GM12878 (cell line): ENCODE data around the gene ZNF200. TPM values are rescaled to one million over a fixed set of nuclear protein-coding genes. Genes with fewer than 3 reads are reported as not detected.

Source experiments
- ATAC-seq: fragments of 200-7000 bp; cut with Tn5 transposase; 3 replicates; pipeline ENCODE4 v1.9.1; 2020; ENCODE audit warnings: mild to moderate bottlenecking, moderate library complexity
- BruUV-seq: library from RNA; stranded (reverse); fragments of 400-500 nt; replicated peaks from 2 replicates; lab custom pipeline; 2021; lab: Mats Ljungman, UMichigan
- CTCF ChIA-PET: fragments of 300-600 bp; sonication (Branson Sonifier 250); formaldehyde crosslinking; extraction: SDS; loops from one replicate; lab custom pipeline; 2021; ENCODE audit warnings: inconsistent platforms; lab: Yijun Ruan, JAX
- POLR2A ChIA-PET: fragments of 350-600 bp; formaldehyde crosslinking; extraction: SDS; loops from one replicate; lab custom pipeline; 2021; ENCODE audit warnings: inconsistent platforms; lab: Charles Lee
- RAD21 ChIA-PET: fragments of 300-600 bp; sonication (Branson Sonifier 250); formaldehyde crosslinking; loops from one replicate; lab custom pipeline; 2023; ENCODE audit warnings: antibody characterized with exemption; ENCODE audit not compliant: unreplicated experiment; lab: Charles Lee
- SMC1A ChIA-PET: fragments of 300-600 bp; sonication (Branson Sonifier 250); formaldehyde crosslinking; loops from one replicate; lab custom pipeline; 2023; ENCODE audit not compliant: unreplicated experiment, uncharacterized antibody; lab: Charles Lee
- DNase-seq: peaks from one replicate; pipeline ENCODE4 v3.0.0-alpha.2; 2011; ENCODE audit warnings: low read depth, low spot score
- FAIRE-seq: peaks from 3 replicates; lab custom pipeline; 2011; peaks lifted over from hg19 to GRCh38; lab: Jason Lieb, UNC
- H2AFZ ChIP-seq: 2 replicates; pipeline ENCODE4 v1.6.0; 2011; ENCODE audit warnings: low read depth, low read length, control low read depth; ENCODE audit not compliant: control insufficient read depth
- H3K27ac ChIP-seq: 2 replicates; pipeline ENCODE4 v1.5.1; 2011; ENCODE audit warnings: control low read depth; ENCODE audit not compliant: control insufficient read depth, insufficient read depth
- H3K27me3 ChIP-seq, 2 experiments: replicated peaks in 1 of 2; 2 replicates each; pipeline versions ENCODE4 v1.6.0 to v1.6.1; 2011; ENCODE audit warnings: low read length in 1 of 2; ENCODE audit not compliant: control insufficient read depth in 2 of 2, insufficient read depth in 2 of 2
- H3K36me3 ChIP-seq, 2 experiments: 2 replicates each; pipeline ENCODE4 v1.5.1; 2011; ENCODE audit warnings: low read length in 1 of 2; ENCODE audit not compliant: control insufficient read depth in 2 of 2, insufficient read depth in 2 of 2
- H3K4me1 ChIP-seq: 2 replicates; pipeline ENCODE4 v1.6.1; 2011; ENCODE audit warnings: mild to moderate bottlenecking, low read length, moderate library complexity, mixed read lengths; ENCODE audit not compliant: control insufficient read depth, insufficient read depth
- H3K4me2 ChIP-seq: 2 replicates; pipeline ENCODE4 v1.6.0; 2011; ENCODE audit warnings: control low read depth; ENCODE audit not compliant: control insufficient read depth, insufficient read depth
- H3K4me3 ChIP-seq: fragments of 200-600 bp; sonication (generic); 2 replicates; pipeline ENCODE4 v1.5.1; 2016
- H3K79me2 ChIP-seq: 2 replicates; pipeline ENCODE4 v1.6.0; 2011; ENCODE audit warnings: low read length; ENCODE audit not compliant: control insufficient read depth, insufficient read depth
- H3K9ac ChIP-seq: 2 replicates; pipeline ENCODE4 v1.8.0; 2011; ENCODE audit warnings: low read length, control low read depth, mixed read lengths; ENCODE audit not compliant: control insufficient read depth, insufficient read depth
- H3K9me3 ChIP-seq: replicated peaks from 3 replicates; pipeline ENCODE4 v1.5.1; 2011; ENCODE audit warnings: mild to moderate bottlenecking, low read length; ENCODE audit not compliant: control insufficient read depth, insufficient read depth
- H4K20me1 ChIP-seq: 2 replicates; pipeline ENCODE4 v1.6.0; 2011; ENCODE audit not compliant: control insufficient read depth, insufficient read depth
- BACH1 ChIP-seq: fragments of 450-650 bp; IDR thresholded peaks from 2 replicates; pipeline ENCODE4 v1.6.1; 2017; ENCODE audit warnings: mild to moderate bottlenecking, borderline replicate concordance
- CEBPB ChIP-seq, 2 experiments: fragments of 150-350 bp in 1 of 2; IDR thresholded peaks; 2 replicates each; pipeline ENCODE4 v1.6.1; 2012 to 2014; ENCODE audit warnings: low read depth in 2 of 2, low read length in 2 of 2, borderline replicate concordance in 1 of 2, inconsistent platforms in 1 of 2
- CHD4 ChIP-seq: fragments of 200-600 bp; sonication (generic); IDR thresholded peaks from 2 replicates; pipeline ENCODE4 v1.6.1; 2016; ENCODE audit warnings: mild to moderate bottlenecking
- ETV6 ChIP-seq, 2 experiments: fragments of 450-650 bp in 1 of 2; IDR thresholded peaks in 1 of 2; conservative IDR thresholded peaks in 1 of 2; 2 replicates each; pipeline ENCODE4 v1.6.1; 2014; ENCODE audit warnings: antibody characterized with exemption in 1 of 2, borderline replicate concordance in 1 of 2, low read depth in 1 of 2, mild to moderate bottlenecking in 1 of 2, moderate library complexity in 1 of 2
- FOXM1 ChIP-seq: IDR thresholded peaks from 2 replicates; pipeline ENCODE4 v1.6.1; 2012; ENCODE audit warnings: low read depth, mild to moderate bottlenecking, inconsistent platforms, low read length, moderate library complexity
- MYC ChIP-seq: IDR thresholded peaks from 2 replicates; pipeline ENCODE4 v1.6.1; 2011; ENCODE audit warnings: mild to moderate bottlenecking, low read length, moderate library complexity, inconsistent platforms; ENCODE audit not compliant: insufficient read depth, insufficient replicate concordance, insufficient read length, severe bottlenecking
- NR2F1 ChIP-seq: fragments of 450-650 bp; conservative IDR thresholded peaks from 2 replicates; pipeline ENCODE4 v1.6.1; 2017; ENCODE audit warnings: mild to moderate bottlenecking
- PAX5 ChIP-seq: IDR thresholded peaks from 2 replicates; pipeline ENCODE4 v1.6.1; 2011; ENCODE audit warnings: low read depth, low read length, borderline replicate concordance
- POU2F2 ChIP-seq: IDR thresholded peaks from 3 replicates; pipeline ENCODE4 v1.6.1; 2011; ENCODE audit warnings: low read depth, mild to moderate bottlenecking, low read length, borderline replicate concordance
- PRDM15 ChIP-seq: fragments of 450-650 bp; formaldehyde crosslinking; IDR thresholded peaks from 2 replicates; pipeline ENCODE4 v1.4.0; 2020; ENCODE audit warnings: mild to moderate bottlenecking, moderate library complexity
- RB1 ChIP-seq: fragments of 450-650 bp; formaldehyde crosslinking; IDR thresholded peaks from 2 replicates; pipeline ENCODE4 v1.6.1; 2017; ENCODE audit warnings: mild to moderate bottlenecking, borderline replicate concordance
- SREBF1 ChIP-seq: IDR thresholded peaks from 2 replicates; pipeline ENCODE4 v1.6.1; 2012; ENCODE audit warnings: mild to moderate bottlenecking, low read length
- SUZ12 ChIP-seq: fragments of 200-600 bp; sonication (generic); IDR thresholded peaks from one replicate; pipeline ENCODE4 v1.6.1; 2018; ENCODE audit warnings: antibody characterized with exemption, mild to moderate bottlenecking; ENCODE audit not compliant: unreplicated experiment
- TAF1 ChIP-seq: IDR thresholded peaks from 2 replicates; pipeline ENCODE4 v1.6.1; 2011; ENCODE audit warnings: mild to moderate bottlenecking, low read depth, low read length, borderline replicate concordance
- WRNIP1 ChIP-seq: IDR thresholded peaks from 2 replicates; pipeline ENCODE4 v1.6.1; 2011; ENCODE audit warnings: low read depth, low read length, improper control_type of control experiment, borderline replicate concordance
- ZNF207 ChIP-seq: fragments of 450-650 bp; IDR thresholded peaks from 2 replicates; pipeline ENCODE4 v1.6.1; 2014; ENCODE audit warnings: antibody characterized with exemption, mild to moderate bottlenecking, borderline replicate concordance
- ZNF24 ChIP-seq: fragments of 450-650 bp; IDR thresholded peaks from 2 replicates; pipeline ENCODE4 v1.6.1; 2017; ENCODE audit warnings: antibody characterized with exemption, mild to moderate bottlenecking
- ZNF274 ChIP-seq: IDR thresholded peaks from one replicate; pipeline ENCODE4 v1.8.0; 2011; ENCODE audit not compliant: insufficient read length, insufficient read depth
- WGBS: methylation state at CpG from one replicate; pipeline ENCODE4 v1.1.6; 2016; ENCODE audit warnings: low lambda C conversion rate; ENCODE audit not compliant: insufficient replicate concordance, insufficient coverage; ENCODE audit errors: missing lambda C conversion rate; 5-methylcytosine and 5-hydroxymethylcytosine counted together
- in situ Hi-C: fragments of 300-500 bp; cut with MboI; formaldehyde crosslinking; loops from 9 replicates; pipeline ENCODE4 v1.14.3; 2018; ENCODE audit warnings: mixed read lengths
- intact Hi-C: fragments of 100-400 bp; cut with micrococcal nuclease; formaldehyde crosslinking; loops from one replicate; pipeline ENCODE4 v1.14.2; 2022; ENCODE audit not compliant: unreplicated experiment
- polyA plus RNA-seq, 11 experiments: library from polyadenylated mRNA; depleted of rRNA in 4 of 11; unstranded in 6 of 11; stranded (reverse) in 5 of 11; fragments of >200 nt; fragmentation: Nextera tagmentation in 4 of 11; fragmentation: Illumina TruSeq in 1 of 11; extraction: Ambion mirVana in 4 of 11; extraction: Trizol in 1 of 11; gene quantifications; 1 replicate in 1 of 11; 2 replicates in 10 of 11; pipeline versions ENCODE4 v1.2.1 to v1.2.3, GENCODE V29; 2011 to 2016; ENCODE audit warnings: inconsistent platforms in 2 of 11, missing spikeins in 2 of 11, low read depth in 1 of 11
- total RNA-seq, 4 experiments: library from RNA; depleted of rRNA in 3 of 4; stranded (reverse); fragments of >200 nt in 3 of 4; fragmentation: Illumina TruSeq in 1 of 4; extraction: Trizol in 1 of 4; gene quantifications; 2 replicates each; pipeline versions ENCODE4 v1.2.1 to v1.2.3, GENCODE V29; 2013 to 2021
- TF ChIP-seq, protein P1 (sequence below): IDR thresholded peaks from 2 replicates; pipeline ENCODE4 v1.6.1; 2012; ENCODE audit warnings: low read length, inconsistent platforms

ZNF200 gene
- total and polyA plus RNA-seq, 10 of the 15 experiments (the other 5 are each of a cell fraction or from before 2014, with no cell fraction given), result 4.0 to 13.9 (median 9.6) TPM

GRCh38 chr16:3175157-3176093, 59.5 kb downstream of the ZNF200 start:
- no peaks in the 10 kb centered on the region for H3K79me2 ChIP-seq
- no TSS peak for BruUV-seq
- FAIRE-seq, result no peak
- H3K27me3 ChIP-seq, result no peaks in the 10 kb centered on the region; a peak in 1 of 4 replicates
- H3K9ac ChIP-seq, result no peak overlapping the region
- peak overlapping the region; percentile 22; the same call in 1 of the 2 replicates for H3K4me3 ChIP-seq
- in situ Hi-C loops (no loop called here), intact Hi-C loops (no loop called here)
- no peaks in the 10 kb centered on the region for H3K36me3 ChIP-seq
- ChIA-PET SMC1A (no interaction called here), POLR2A (interaction anchor here (1.6 kb wide), 1 partner anchor 40 kb away, joined by 3 read pairs; the partner anchor contains the start of gene ZNF213), RAD21 (no interaction called here), CTCF (interaction anchor here (1.2 to 1.7 kb wide), 4 partner anchors 8 to 325 kb away, joined by 3 to 15 read pairs (median 4); no protein-coding TSS in a partner anchor)
- H4K20me1 ChIP-seq, result no peaks in the 10 kb centered on the region
- ATAC-seq, result peak; percentile 18
- H3K9me3 ChIP-seq, result no peaks in the 10 kb centered on the region
- H3K4me2 ChIP-seq, result peak overlapping the region; percentile 92
- DNase-seq, result no peak
- no peak overlapping the region for H2AFZ ChIP-seq
- peaks cover 32% of the 10 kb centered on the region for H3K4me1 ChIP-seq
- no peak overlapping the region for H3K27ac ChIP-seq
- 10% methylated on average over 36 of the region's 39 CpGs for WGBS
- TF ChIP-seq ETV6 (conservative IDR thresholded peaks at IDR 0.05 in 1 of 2, IDR thresholded peaks at IDR 0.05 in 1 of 2; ENCODE audit: borderline replicate concordance in 1 of 2, low read depth in 1 of 2) (no peak), MYC (no peak), SUZ12 (peak; percentile 38), BACH1 (no peak), CEBPB (IDR thresholded peaks at IDR 0.05; ENCODE audit: borderline replicate concordance in 1 of 2, low read depth in 2 of 2, low read length in 2 of 2) (no peak), CHD4 (no peak), ZNF207 (no peak), RB1 (no peak), FOXM1 (no peak), WRNIP1 (no peak), PRDM15 (no peak), POU2F2 (no peak), SREBF1 (no peak), TAF1 (no peak), PAX5 (no peak), NR2F1 (no peak), ZNF274 (no peak), ZNF24 (peak; percentile 88)
- TF ChIP-seq, protein P1, sequence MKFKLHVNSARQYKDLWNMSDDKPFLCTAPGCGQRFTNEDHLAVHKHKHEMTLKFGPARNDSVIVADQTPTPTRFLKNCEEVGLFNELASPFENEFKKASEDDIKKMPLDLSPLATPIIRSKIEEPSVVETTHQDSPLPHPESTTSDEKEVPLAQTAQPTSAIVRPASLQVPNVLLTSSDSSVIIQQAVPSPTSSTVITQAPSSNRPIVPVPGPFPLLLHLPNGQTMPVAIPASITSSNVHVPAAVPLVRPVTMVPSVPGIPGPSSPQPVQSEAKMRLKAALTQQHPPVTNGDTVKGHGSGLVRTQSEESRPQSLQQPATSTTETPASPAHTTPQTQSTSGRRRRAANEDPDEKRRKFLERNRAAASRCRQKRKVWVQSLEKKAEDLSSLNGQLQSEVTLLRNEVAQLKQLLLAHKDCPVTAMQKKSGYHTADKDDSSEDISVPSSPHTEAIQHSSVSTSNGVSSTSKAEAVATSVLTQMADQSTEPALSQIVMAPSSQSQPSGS, result no peak
